ENCODE data around the gene CARD19. TPM values are rescaled to one million over a fixed set of nuclear protein-coding genes. Genes with fewer than 3 reads are reported as not detected.

Gene CARD19
- total and polyA plus RNA-seq, 9 of the 15 experiments (the other 6 are each of a cell fraction or from before 2014, with no cell fraction given) = 0.90 to 34.9 (median 14.6) TPM

- TF ChIP-seq TFAP4 (CRISPR knock-in tag; IDR thresholded peaks at IDR 0.05; ENCODE audit: borderline replicate concordance) (peak; percentile 83), CBFA2T3 (IDR thresholded peaks at IDR 0.05) (0 out of 2 replicates have a peak, but pooled peaks have one; percentile 23), TRIM24 (IDR thresholded peaks at IDR 0.05) (peak in 1 of 2 experiments; percentile 29; a peak in 1 of 4 replicates), SREBF1 (IDR thresholded peaks at IDR 0.05; ENCODE audit: borderline replicate concordance, low read depth, low read length) (no peak), CTCF (IDR thresholded peaks at IDR 0.05 in 2 of 3, conservative IDR thresholded peaks at IDR 0.05 in 1 of 3; ENCODE audit: insufficient read depth in 2 of 3, low read depth in 1 of 3, low read length in 3 of 3) (peak; percentile 55 to 63 (median 59)), MAZ (CRISPR knock-in tag; conservative IDR thresholded peaks at IDR 0.05 in 1 of 2, IDR thresholded peaks at IDR 0.05 in 1 of 2) (peak; percentile 72 to 75), L3MBTL2 (IDR thresholded peaks at IDR 0.05) (peak; percentile 88), ETV5 (CRISPR knock-in tag; IDR thresholded peaks at IDR 0.05; ENCODE audit: low read depth) (peak; percentile 96), RAD21 (CRISPR knock-in tag; conservative IDR thresholded peaks at IDR 0.05 in 1 of 2, IDR thresholded peaks at IDR 0.05 in 1 of 2) (peak; percentile 14 to 41; a peak in 2 of 4 replicates), NCOR1 (IDR thresholded peaks at IDR 0.05) (no peak; the same call in 1 of the 2 replicates), ZNF395 (CRISPR knock-in tag; IDR thresholded peaks at IDR 0.05) (peak; percentile 84), YY1 (IDR thresholded peaks at IDR 0.05; ENCODE audit: borderline replicate concordance in 1 of 3, control insufficient read depth in 1 of 3, extremely low read depth in 1 of 3, insufficient read depth in 3 of 3, insufficient read length in 1 of 3, insufficient replicate concordance in 2 of 3, low read depth in 1 of 3, low read length in 2 of 3) (peak in 1 of 3 experiments; percentile 24), NR2C2 (CRISPR knock-in tag; IDR thresholded peaks at IDR 0.05) (no peak), NR2C2 (tag; IDR thresholded peaks at IDR 0.05) (peak; percentile 77; the same call in 1 of the 2 replicates), ZNF175 (CRISPR knock-in tag; IDR thresholded peaks at IDR 0.05; ENCODE audit: low read depth) (peak; percentile 77), ZFP1 (CRISPR knock-in tag; IDR thresholded peaks at IDR 0.05) (no peak), JUN (IDR thresholded peaks at IDR 0.05; ENCODE audit: borderline replicate concordance, low read depth, low read length) (peak; percentile 87; the same call in 1 of the 2 replicates), JUN (CRISPR knock-in tag; IDR thresholded peaks at IDR 0.05; ENCODE audit: borderline replicate concordance) (peak; percentile 55; the same call in 1 of the 2 replicates), NFIC (IDR thresholded peaks at IDR 0.05) (peak; percentile 98)
These were observed 24.2 kb downstream of the CARD19 start (continued) for GRCh38 chr9:93119953-93120845.

Data from K562 (cell line).